ENCODE measurements around the gene SLC44A4. TPM values are rescaled to one million over a fixed set of nuclear protein-coding genes. Genes with fewer than 3 reads are reported as not detected.

Gene SLC44A4
- total and polyA plus RNA-seq, 9 of the 15 experiments (the other 6 are each of a cell fraction or from before 2014, with no cell fraction given): 7.9 to 18.6 (median 11.2) TPM

- TF ChIP-seq, protein P1, sequence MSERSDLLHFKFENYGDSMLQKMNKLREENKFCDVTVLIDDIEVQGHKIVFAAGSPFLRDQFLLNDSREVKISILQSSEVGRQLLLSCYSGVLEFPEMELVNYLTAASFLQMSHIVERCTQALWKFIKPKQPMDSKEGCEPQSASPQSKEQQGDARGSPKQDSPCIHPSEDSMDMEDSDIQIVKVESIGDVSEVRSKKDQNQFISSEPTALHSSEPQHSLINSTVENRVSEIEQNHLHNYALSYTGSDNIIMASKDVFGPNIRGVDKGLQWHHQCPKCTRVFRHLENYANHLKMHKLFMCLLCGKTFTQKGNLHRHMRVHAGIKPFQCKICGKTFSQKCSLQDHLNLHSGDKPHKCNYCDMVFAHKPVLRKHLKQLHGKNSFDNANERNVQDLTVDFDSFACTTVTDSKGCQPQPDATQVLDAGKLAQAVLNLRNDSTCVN (CRISPR knock-in tag; IDR thresholded peaks at IDR 0.05): peak; percentile 88; the same call in 1 of the 2 replicates
- TF ChIP-seq XRCC4 (IDR thresholded peaks at IDR 0.05; ENCODE audit: extremely low read depth, insufficient read depth, insufficient read length): no peak
- TF ChIP-seq SAFB2 (IDR thresholded peaks at IDR 0.05; ENCODE audit: borderline replicate concordance, low read depth, low read length, severe bottlenecking): no peak
- TF ChIP-seq BDP1 (IDR thresholded peaks at IDR 0.05; ENCODE audit: insufficient read depth, insufficient read length): no peak
- TF ChIP-seq KAT8 (IDR thresholded peaks at IDR 0.05; ENCODE audit: low read depth): no peak
- peak; percentile 97 for TF ChIP-seq CGGBP1 (CRISPR knock-in tag; IDR thresholded peaks at IDR 0.05)
- TF ChIP-seq TFE3 (CRISPR knock-in tag; IDR thresholded peaks at IDR 0.05): 0 out of 2 replicates have a peak, but pooled peaks have one; percentile 0
- peak; percentile 65 for TF ChIP-seq TEAD4 (IDR thresholded peaks at IDR 0.05; ENCODE audit: low read length)
- TF ChIP-seq TEAD4 (CRISPR knock-in tag; IDR thresholded peaks at IDR 0.05; ENCODE audit: borderline replicate concordance): peak; percentile 71; the same call in 1 of the 2 replicates
- peak; percentile 31; the same call in 1 of the 2 replicates for TF ChIP-seq ZNF239 (CRISPR knock-in tag; IDR thresholded peaks at IDR 0.05)
- peak; percentile 70 for TF ChIP-seq ZNF436 (CRISPR knock-in tag; IDR thresholded peaks at IDR 0.05)
- no peak for TF ChIP-seq ZNF3 (CRISPR knock-in tag; IDR thresholded peaks at IDR 0.05)
Measured at GRCh38 chr6:31815025-31815838, 63.6 kb downstream of the SLC44A4 start, which contains the start of the genes HSPA1A and HSPA1L (continued).
